ENCODE data around the gene IFNL1. TPM values are rescaled to one million over a fixed set of nuclear protein-coding genes. Genes with fewer than 3 reads are reported as not detected.
"Not testable (repeated sequence)": the region's sequence is repeated elsewhere in the genome, so short reads cannot be mapped to it uniquely, and the experiment has no call there.

IFNL1 gene
- not detected for polyA plus RNA-seq (ENCODE audit: insufficient read length in 3 of 3)
- long read RNA-seq, donor 1: 0 reads
- long read RNA-seq, donor 2: 0 reads
- long read RNA-seq, donor 3: 0 reads
- long read RNA-seq, donor 4: 0 reads
- long read RNA-seq, donor 5: 0 reads
- long read RNA-seq, donor 6: 0 reads
- long read RNA-seq, donor 7: 0 reads
- long read RNA-seq, donor 8: 0 reads
- long read RNA-seq, donor 9: 0 reads
- long read RNA-seq, donor 10: 0 reads
- long read RNA-seq, donor 11: 0 reads
- long read RNA-seq, donor 12: 0 reads
- long read RNA-seq, donor 13: 0 reads
- long read RNA-seq, donor 14: 0 reads
- long read RNA-seq, donor 15: 0 reads
- long read RNA-seq, donor 16: 0 reads

- no peak for DNase-seq (ENCODE audit: extremely low read depth in 1 of 11, low read depth in 9 of 11, low spot score in 4 of 11)
These were observed at the start of gene IFNL1 for GRCh38 chr19:39296055-39296645. Gene IFNL1 (plus strand): TSS chr19:39296407. CDS start chr19:39296422, 15 bp downstream.

- peak in 1 of 11 donors; percentile 32 for DNase-seq (ENCODE audit: extremely low read depth in 1 of 11, low read depth in 9 of 11, low spot score in 4 of 11)
These were observed 49.1 kb upstream of the IFNL1 start for GRCh38 chr19:39246951-39247669.

- no peak for DNase-seq (ENCODE audit: extremely low read depth in 1 of 11, low read depth in 9 of 11, low spot score in 4 of 11)
These were observed 48.2 kb upstream of the IFNL1 start for GRCh38 chr19:39247701-39248664.

- DNase-seq (ENCODE audit: extremely low read depth in 1 of 11, low read depth in 9 of 11, low spot score in 4 of 11): no peak
These were observed 47.4 kb upstream of the IFNL1 start, which contains the start of gene IFNL4 for GRCh38 chr19:39248806-39249205. Gene IFNL4 (minus strand): TSS chr19:39248856.

- DNase-seq (ENCODE audit: extremely low read depth in 1 of 11, low read depth in 9 of 11, low spot score in 4 of 11): no peak
These were observed 45.1 kb upstream of the IFNL1 start for GRCh38 chr19:39251081-39251480.

GRCh38 chr19:39251846-39252245 lies 44.4 kb upstream of the IFNL1 start:
- no peak for DNase-seq (ENCODE audit: extremely low read depth in 1 of 11, low read depth in 9 of 11, low spot score in 4 of 11)

- no peak for DNase-seq (ENCODE audit: extremely low read depth in 1 of 11, low read depth in 9 of 11, low spot score in 4 of 11)
These were observed 43.7 kb upstream of the IFNL1 start for GRCh38 chr19:39252458-39252857.

GRCh38 chr19:39253374-39254149 lies 42.6 kb upstream of the IFNL1 start:
- DNase-seq (ENCODE audit: extremely low read depth in 1 of 11, low read depth in 9 of 11, low spot score in 4 of 11): no peak

- no peak for DNase-seq (ENCODE audit: extremely low read depth in 1 of 11, low read depth in 9 of 11, low spot score in 4 of 11)
These were observed 41.5 kb upstream of the IFNL1 start for GRCh38 chr19:39254531-39255345.

- no peak for DNase-seq (ENCODE audit: extremely low read depth in 1 of 11, low read depth in 9 of 11, low spot score in 4 of 11)
These were observed 39.0 kb upstream of the IFNL1 start for GRCh38 chr19:39257227-39257626.

- no peak for DNase-seq (ENCODE audit: extremely low read depth in 1 of 11, low read depth in 9 of 11, low spot score in 4 of 11)
These were observed 34.5 kb upstream of the IFNL1 start for GRCh38 chr19:39261704-39262103.

GRCh38 chr19:39262496-39262895 lies 33.7 kb upstream of the IFNL1 start:
- DNase-seq (ENCODE audit: extremely low read depth in 1 of 11, low read depth in 9 of 11, low spot score in 4 of 11): no peak

- DNase-seq (ENCODE audit: extremely low read depth in 1 of 11, low read depth in 9 of 11, low spot score in 4 of 11): no peak
These were observed 32.3 kb upstream of the IFNL1 start for GRCh38 chr19:39263912-39264305.

- DNase-seq (ENCODE audit: extremely low read depth in 1 of 11, low read depth in 9 of 11, low spot score in 4 of 11): no peak
These were observed 31.6 kb upstream of the IFNL1 start for GRCh38 chr19:39264306-39265290.

GRCh38 chr19:39265321-39265916 lies 30.8 kb upstream of the IFNL1 start:
- DNase-seq (ENCODE audit: extremely low read depth in 1 of 11, low read depth in 9 of 11, low spot score in 4 of 11): no peak

- DNase-seq (ENCODE audit: extremely low read depth in 1 of 11, low read depth in 9 of 11, low spot score in 4 of 11): not testable (repeated sequence)
These were observed 28.1 kb upstream of the IFNL1 start, which contains the start of gene IFNL2 for GRCh38 chr19:39268085-39268484. Gene IFNL2 (plus strand): TSS chr19:39268396. CDS start chr19:39268569, 173 bp downstream.
